Inferior parietal cortex (tissue), 1 donor: ENCODE results near the gene STK32C.
"Not testable (repeated sequence)": the region's sequence is repeated elsewhere in the genome, so short reads cannot be mapped to it uniquely, and the experiment has no call there.

Experiments used
- DNase-seq: peaks from one replicate; pipeline ENCODE4 v3.0.0-alpha.2; 2016; ENCODE audit errors: extremely low spot score

Gene STK32C

DNA sequence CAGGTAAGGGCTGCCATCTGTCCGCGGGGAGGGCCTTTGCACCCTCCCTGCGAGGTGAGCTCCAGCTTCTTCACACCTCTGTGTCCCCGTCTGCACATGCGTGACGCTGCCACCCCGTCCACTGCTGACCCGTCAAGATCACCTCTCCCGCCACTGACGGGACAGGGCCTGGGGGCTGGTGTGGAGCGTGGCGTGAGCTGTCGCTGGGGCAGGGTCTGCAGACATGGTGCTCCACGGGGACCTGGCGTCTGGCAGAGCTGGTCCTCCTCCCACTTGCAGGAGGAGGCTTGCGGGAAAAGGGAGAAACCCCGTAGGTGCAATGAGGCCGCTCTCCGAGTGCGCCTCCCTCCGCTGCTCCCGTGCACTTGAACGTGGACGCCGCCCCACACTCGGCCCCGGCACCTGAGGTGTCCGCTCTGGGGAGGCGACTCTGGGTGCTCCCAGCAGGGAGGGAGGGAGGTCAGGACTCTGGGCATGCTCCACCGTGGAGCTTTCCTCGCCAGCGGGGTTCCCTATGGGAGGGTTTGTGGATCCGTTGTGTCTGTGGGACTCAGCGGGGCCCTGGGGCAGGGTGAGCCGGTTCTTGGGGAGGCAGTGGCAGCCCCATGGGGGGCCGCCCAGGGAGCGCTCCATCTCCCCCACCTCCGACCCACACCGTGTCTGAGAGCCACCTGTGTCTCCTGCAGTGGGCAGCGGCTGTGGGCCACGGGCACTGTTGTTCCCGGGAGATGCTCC lies 138.6 kb downstream of the STK32C start:
- DNase-seq: no peak

- no peak for DNase-seq
Observed at GRCh38 chr10:132168571-132169030, 139.1 kb downstream of the STK32C start.

GRCh38 chr10:132167976-132168375 lies 139.8 kb downstream of the STK32C start:
- DNase-seq: no peak

- DNase-seq: no peak
Observed at GRCh38 chr10:132167041-132167674, 140.6 kb downstream of the STK32C start.

GRCh38 chr10:132166216-132166950 lies 141.4 kb downstream of the STK32C start:
- no peak for DNase-seq

DNA sequence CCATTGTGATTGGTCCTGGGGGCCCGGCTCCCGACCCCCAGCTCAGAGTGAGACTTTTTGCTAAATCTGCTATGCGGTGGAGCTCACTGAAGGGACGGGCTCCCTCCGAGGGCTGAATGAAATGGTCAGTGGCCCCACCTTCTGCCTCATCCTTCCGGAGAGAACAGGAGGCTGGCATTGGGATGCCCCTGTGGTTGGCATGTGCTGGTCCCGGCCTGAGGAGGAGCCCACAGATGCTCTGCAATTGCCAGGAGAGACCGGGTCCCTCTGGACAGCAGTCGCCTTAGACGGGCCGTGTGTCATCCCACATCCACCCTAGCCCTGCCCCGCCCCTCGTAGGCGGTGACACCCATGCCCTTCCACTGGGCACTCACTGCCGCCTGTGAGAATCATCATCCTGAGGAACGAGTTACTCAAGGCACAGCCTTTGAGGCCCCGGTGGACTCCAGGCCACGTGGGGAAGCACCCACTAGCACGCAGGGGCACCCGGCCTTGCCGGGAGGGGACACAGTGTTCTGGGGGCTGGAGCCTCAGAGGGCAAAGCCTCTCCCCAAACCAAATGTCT lies 142.3 kb downstream of the STK32C start:
- no peak for DNase-seq

GRCh38 chr10:132164761-132165278 lies 142.9 kb downstream of the STK32C start:
- DNase-seq: no peak

DNA sequence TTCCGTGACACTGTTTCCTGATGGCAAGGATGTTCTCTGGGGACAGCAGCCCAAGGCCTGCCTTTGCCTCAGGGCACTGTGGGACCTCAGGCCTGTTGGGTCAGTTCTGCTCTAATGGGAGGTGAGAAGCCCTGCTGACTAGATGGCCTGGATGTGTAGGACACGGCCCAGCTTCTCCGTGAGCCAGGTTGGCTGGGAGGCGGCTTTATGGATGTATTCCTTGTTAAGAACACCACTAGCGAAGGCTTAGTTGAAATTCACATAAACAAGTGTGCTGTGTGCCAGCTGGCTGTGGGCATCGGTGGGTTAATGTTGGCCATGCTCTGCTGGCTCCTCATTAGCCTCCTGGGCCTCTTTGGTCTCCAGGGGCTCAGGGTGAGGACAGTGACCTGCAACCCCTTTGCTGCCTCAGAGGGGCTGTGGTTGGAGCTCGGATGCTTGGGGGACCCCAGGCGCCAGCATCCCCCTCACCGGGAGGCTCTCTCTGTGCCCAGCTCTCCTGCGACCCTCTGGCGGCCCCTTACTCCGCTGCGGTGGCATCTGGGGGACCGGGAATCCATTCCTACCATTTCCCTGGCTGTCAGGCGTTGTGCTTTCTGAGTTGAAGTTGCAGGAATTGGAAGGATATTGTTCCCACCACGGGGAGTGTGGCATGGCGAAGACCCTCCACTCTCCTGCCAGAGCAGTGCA lies 143.8 kb downstream of the STK32C start:
- DNase-seq: no peak

- DNase-seq: no peak
Observed at GRCh38 chr10:132163278-132163765, 144.4 kb downstream of the STK32C start.

DNA sequence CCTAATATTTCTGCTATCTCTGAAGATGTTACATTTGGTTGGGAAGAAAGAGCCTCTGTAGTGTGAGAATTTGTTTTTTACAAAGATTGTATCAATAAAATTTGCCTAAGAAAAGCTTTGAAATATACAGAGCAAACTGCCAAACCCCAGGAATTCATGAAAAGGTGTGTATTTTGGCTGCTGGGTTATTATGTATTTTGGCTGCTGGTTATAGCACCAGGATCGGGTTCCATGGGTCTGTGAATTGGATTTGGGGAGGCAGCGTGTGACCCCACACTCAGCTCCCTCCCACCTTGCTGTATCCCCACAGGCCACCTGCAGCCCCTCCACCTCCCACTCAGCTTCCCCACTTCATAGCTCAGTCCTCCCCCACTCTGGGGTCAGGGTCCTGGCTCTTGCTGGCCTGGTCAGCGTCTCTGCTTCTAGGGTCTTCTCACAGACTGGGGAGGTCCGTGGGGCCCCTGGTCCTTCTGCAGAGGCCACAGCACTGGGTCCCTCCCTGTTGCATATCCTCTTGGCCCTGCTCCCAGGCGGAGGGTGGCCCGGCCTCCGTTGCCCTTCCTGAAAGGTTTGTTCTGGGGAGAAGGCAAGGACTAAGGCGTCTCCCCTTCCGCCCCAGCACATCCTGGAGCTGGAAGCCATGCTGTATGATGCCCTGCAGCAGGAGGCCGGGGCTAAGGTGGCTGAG lies 145.0 kb downstream of the STK32C start:
- no peak for DNase-seq

- DNase-seq: no peak
Observed at GRCh38 chr10:132162021-132162531, 145.7 kb downstream of the STK32C start.

DNA sequence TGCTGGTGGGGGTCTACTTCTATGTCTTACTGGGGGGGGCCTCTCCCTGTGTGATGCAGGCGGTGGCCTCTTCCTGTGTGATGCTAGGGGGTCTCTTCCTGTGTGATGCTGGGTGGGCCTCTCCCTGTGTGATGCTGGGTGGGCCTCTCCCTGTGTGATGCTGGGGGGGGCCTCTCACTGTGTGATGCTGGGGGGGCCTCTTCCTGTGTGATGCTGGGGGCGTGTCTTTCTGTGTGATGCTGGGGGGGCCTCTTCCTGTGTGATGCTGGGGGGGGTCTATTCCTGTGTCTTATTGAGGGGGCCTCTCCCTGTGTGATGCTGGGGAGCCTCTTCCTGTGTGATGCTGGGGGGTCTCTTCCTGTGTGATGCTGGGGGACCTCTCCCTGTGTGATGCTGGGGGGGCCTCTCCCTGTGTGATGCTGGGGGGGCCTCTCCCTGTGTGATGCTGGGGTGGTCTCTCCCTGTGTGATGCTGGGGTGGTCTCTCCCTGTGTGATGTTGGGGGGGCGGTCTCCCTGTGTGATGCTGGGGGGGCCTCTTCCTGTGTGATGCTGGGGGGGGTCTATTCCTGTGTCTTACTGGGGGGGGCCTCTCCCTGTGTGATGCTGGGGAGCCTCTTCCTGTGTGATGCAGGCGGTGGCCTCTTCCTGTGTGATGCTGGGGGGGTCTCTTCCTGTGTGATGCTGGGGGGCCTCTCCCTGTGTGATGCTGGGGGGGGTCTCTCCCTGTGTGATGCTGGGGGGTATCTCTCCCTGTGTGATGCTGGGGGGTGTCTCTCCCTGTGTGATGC lies 146.7 kb downstream of the STK32C start:
- DNase-seq: not testable (repeated sequence)

DNA sequence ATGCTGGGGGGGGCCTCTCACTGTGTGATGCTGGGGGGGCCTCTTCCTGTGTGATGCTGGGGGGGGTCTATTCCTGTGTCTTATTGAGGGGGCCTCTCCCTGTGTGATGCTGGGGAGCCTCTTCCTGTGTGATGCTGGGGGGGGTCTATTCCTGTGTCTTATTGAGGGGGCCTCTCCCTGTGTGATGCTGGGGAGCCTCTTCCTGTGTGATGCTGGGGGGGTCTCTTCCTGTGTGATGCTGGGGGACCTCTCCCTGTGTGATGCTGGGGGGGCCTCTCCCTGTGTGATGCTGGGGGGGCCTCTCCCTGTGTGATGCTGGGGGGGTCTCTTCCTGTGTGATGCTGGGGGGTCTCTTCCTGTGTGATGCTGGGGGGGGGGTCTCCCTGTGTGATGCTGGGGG lies 147.5 kb downstream of the STK32C start:
- DNase-seq: not testable (repeated sequence)

GRCh38 chr10:132159302-132160230 lies 148.2 kb downstream of the STK32C start:
- not testable (repeated sequence) for DNase-seq

GRCh38 chr10:132158823-132159222 lies 148.9 kb downstream of the STK32C start:
- DNase-seq: no peak

GRCh38 chr10:132158122-132158741 lies 149.5 kb downstream of the STK32C start:
- no peak for DNase-seq
